ENCODE data around the gene EFS. TPM values are rescaled to one million over a fixed set of nuclear protein-coding genes. Genes with fewer than 3 reads are reported as not detected.

EFS gene
- total and polyA plus RNA-seq, 10 of the 15 experiments (the other 5 are each of a cell fraction or from before 2014, with no cell fraction given) = 0.08 TPM; not detected in 9

GRCh38 chr14:23316300-23316699, 48.7 kb downstream of the EFS start (continued):
- TF ChIP-seq IRF3 (IDR thresholded peaks at IDR 0.05) (no peak), GABPA (IDR thresholded peaks at IDR 0.05; ENCODE audit: low read depth) (no peak), MXI1 (IDR thresholded peaks at IDR 0.05; ENCODE audit: low read depth, low read length) (no peak), SREBF2 (IDR thresholded peaks at IDR 0.05; ENCODE audit: low read length) (no peak), BCL11A (IDR thresholded peaks at IDR 0.05; ENCODE audit: low read depth, low read length) (no peak), RUNX3 (IDR thresholded peaks at IDR 0.05; ENCODE audit: low read length) (no peak), SRF (IDR thresholded peaks at IDR 0.05; ENCODE audit: low read depth in 2 of 2, low read length in 2 of 2) (no peak)

- peaks cover 0 to 3% of the 10 kb centered on the region in 2 experiments; a peak in 1 of 4 replicates for H3K36me3 ChIP-seq (ENCODE audit: control insufficient read depth in 2 of 2, insufficient read depth in 2 of 2, low read length in 1 of 2)
- ChIA-PET POLR2A (interaction anchor here (1.2 to 3.3 kb wide), 2 partner anchors 11 to 23 kb away, joined by 5 to 15 read pairs; partner anchors contain the start of gene PABPN1), SMC1A (ENCODE audit: uncharacterized antibody, unreplicated experiment) (interaction anchor here (2.5 kb wide), 1 partner anchor 10 kb away, joined by 10 read pairs; the partner anchor contains the start of gene PABPN1), CTCF (interaction anchor here (1.0 to 1.1 kb wide), 3 partner anchors 10 to 19 kb away, joined by 3 read pairs; no protein-coding TSS in a partner anchor), RAD21 (ENCODE audit: unreplicated experiment) (interaction anchor here (0.6 kb wide), 1 partner anchor 936 kb away, joined by 4 read pairs; no protein-coding TSS in a partner anchor)
- no peaks in the 10 kb centered on the region for H3K9me3 ChIP-seq (replicated peaks; ENCODE audit: control insufficient read depth, insufficient read depth, low read length)
- in situ Hi-C loops (cut with MboI) = loop anchor here (25.0 kb wide), 1 partner anchor 802 kb away; the partner anchor contains the start of genes DCAF11 and NRL
- BruUV-seq (replicated peaks) = no TSS peak
- no peaks in the 10 kb centered on the region for H3K27me3 ChIP-seq (replicated peaks in 1 of 2; ENCODE audit: control insufficient read depth in 2 of 2, insufficient read depth in 2 of 2, low read length in 1 of 2)
- no peak for FAIRE-seq
- H2AFZ ChIP-seq (ENCODE audit: control insufficient read depth, low read depth, low read length) = no peak overlapping the region
- no peak overlapping the region for H3K9ac ChIP-seq (ENCODE audit: control insufficient read depth, insufficient read depth, low read length)
- peaks cover 27% of the 10 kb centered on the region for H3K79me2 ChIP-seq (ENCODE audit: control insufficient read depth, insufficient read depth, low read length)
- no peak overlapping the region for H3K4me2 ChIP-seq (ENCODE audit: control insufficient read depth, insufficient read depth)
- no peak for DNase-seq (ENCODE audit: low read depth, low spot score)
- WGBS (ENCODE audit: insufficient coverage, insufficient replicate concordance, low lambda C conversion rate, missing lambda C conversion rate) = 88% methylated on average over 1 of the region's 1 CpG
- intact Hi-C loops (cut with micrococcal nuclease; ENCODE audit: unreplicated experiment) = no loop called here
- no peaks in the 10 kb centered on the region for H4K20me1 ChIP-seq (ENCODE audit: control insufficient read depth, insufficient read depth)
- H3K27ac ChIP-seq (ENCODE audit: control insufficient read depth, insufficient read depth) = no peak overlapping the region
- H3K4me3 ChIP-seq = no peak overlapping the region
- H3K4me1 ChIP-seq (ENCODE audit: control insufficient read depth, insufficient read depth, low read length) = peaks cover 17% of the 10 kb centered on the region
- ATAC-seq = no peak
- TF ChIP-seq BACH1 (IDR thresholded peaks at IDR 0.05; ENCODE audit: borderline replicate concordance) = no peak
- no peak for TF ChIP-seq BHLHE40 (IDR thresholded peaks at IDR 0.05; ENCODE audit: borderline replicate concordance in 1 of 2, low read depth in 2 of 2, low read length in 1 of 2)
- TF ChIP-seq SREBF1 (IDR thresholded peaks at IDR 0.05; ENCODE audit: low read length) = no peak
- TF ChIP-seq RBBP5 (conservative IDR thresholded peaks at IDR 0.05) = no peak
- TF ChIP-seq BMI1 (IDR thresholded peaks at IDR 0.05; ENCODE audit: borderline replicate concordance) = no peak
- TF ChIP-seq SRF (IDR thresholded peaks at IDR 0.05; ENCODE audit: low read depth in 2 of 2, low read length in 2 of 2) = no peak
- TF ChIP-seq SREBF2 (IDR thresholded peaks at IDR 0.05; ENCODE audit: low read length) = no peak
- no peak for TF ChIP-seq ZSCAN29 (IDR thresholded peaks at IDR 0.05)
- no peak for TF ChIP-seq MXI1 (IDR thresholded peaks at IDR 0.05; ENCODE audit: low read depth, low read length)
- no peak for TF ChIP-seq KLF5 (IDR thresholded peaks at IDR 0.05; ENCODE audit: partially characterized antibody)
- no peak for TF ChIP-seq TCF3 (IDR thresholded peaks at IDR 0.05; ENCODE audit: borderline replicate concordance, insufficient read depth, low read depth, low read length)
- TF ChIP-seq SMARCA5 (IDR thresholded peaks at IDR 0.05) = no peak
- TF ChIP-seq BRCA1 (IDR thresholded peaks at IDR 0.05; ENCODE audit: low read depth, low read length) = no peak
- no peak for TF ChIP-seq SKIL (IDR thresholded peaks at IDR 0.05; ENCODE audit: low read depth, poor library complexity, severe bottlenecking)
- no peak for TF ChIP-seq FOS (IDR thresholded peaks at IDR 0.05; ENCODE audit: borderline replicate concordance, extremely low read depth, insufficient read length)
These were observed 54.4 kb downstream of the EFS start for GRCh38 chr14:23310546-23310945.
